ENCODE measurements around the gene NEK3. TPM values are rescaled to one million over a fixed set of nuclear protein-coding genes. Genes with fewer than 3 reads are reported as not detected.
"Not testable (repeated sequence)": the region's sequence is repeated elsewhere in the genome, so short reads cannot be mapped to it uniquely, and the experiment has no call there.

The NEK3 gene
- total RNA-seq, 4 donors from 2014 or later = 4.7 to 9.1 (median 6.4) TPM

DNA sequence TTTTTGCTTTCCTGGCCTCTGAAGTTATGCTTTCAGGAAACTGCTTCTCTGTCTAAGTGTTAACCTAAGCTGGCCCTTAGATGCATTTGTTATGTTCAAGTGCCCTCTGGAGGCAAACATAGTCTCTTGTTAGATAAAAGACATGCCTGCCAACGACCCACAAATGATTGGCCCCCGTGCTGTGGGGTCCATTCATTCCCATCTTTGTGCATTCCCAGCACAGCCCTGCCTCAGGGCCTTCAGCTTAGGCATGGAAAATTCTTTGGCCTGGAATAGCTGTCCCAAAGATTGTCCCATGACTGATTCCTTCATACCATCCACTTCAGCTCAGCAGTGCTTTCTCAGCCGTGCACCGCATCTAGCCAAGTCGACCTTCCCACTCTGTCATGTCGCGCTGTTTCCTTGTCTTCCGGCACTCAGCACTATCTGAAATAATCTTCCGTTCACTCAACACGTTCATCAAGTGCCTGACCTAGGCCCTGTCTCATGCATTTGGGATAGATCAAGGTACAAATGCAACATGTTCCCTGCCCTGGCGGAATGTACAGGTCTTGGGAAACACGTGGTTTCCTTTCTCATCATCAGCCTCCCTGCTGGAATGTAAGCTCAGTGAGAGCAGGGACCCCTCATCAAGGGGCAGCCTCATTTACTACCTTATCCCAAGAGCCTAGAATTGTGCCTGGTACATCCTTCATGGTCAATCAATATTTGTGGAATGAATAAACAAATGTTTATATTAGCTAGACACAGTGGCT, 42.2 kb upstream of the NEK3 start:
- H3K27me3 ChIP-seq; H3K9me3 ChIP-seq; H3K36me3 ChIP-seq; ATAC-seq; in situ Hi-C loops (cut with MboI; ENCODE audit: low sequenced_read_pairs in 4 of 4); H3K27ac ChIP-seq; DNase-seq; H3K4me3 ChIP-seq; H3K4me1 ChIP-seq; intact Hi-C loops (cut with DNase I; ENCODE audit: low total_unique reads): not testable (repeated sequence)
- peak in 3 of 5 experiments; percentile 13 to 28 (median 18) for TF ChIP-seq CTCF (IDR thresholded peaks at IDR 0.05 in 4 of 5, conservative IDR thresholded peaks at IDR 0.05 in 1 of 5)

- DNase-seq = peak; percentile 45 to 66
- peak overlapping the region; percentile 74 to 98 (median 88) for H3K4me3 ChIP-seq
- peak; percentile 24 to 45 for ATAC-seq
- H3K36me3 ChIP-seq = no peaks in the 10 kb centered on the region
- in situ Hi-C loops (cut with MboI; ENCODE audit: low sequenced_read_pairs in 4 of 4) = loop anchor here (10.0 to 25.0 kb wide), 3 partner anchors 242 to 467 kb away; partner anchors contain the start of gene SUGT1 (in 1 of the 4)
- TF ChIP-seq CTCF (IDR thresholded peaks at IDR 0.05 in 4 of 5, conservative IDR thresholded peaks at IDR 0.05 in 1 of 5) = no peak
- peak in 1 of 2 donors; percentile 19 for TF ChIP-seq POLR2A (IDR thresholded peaks at IDR 0.05)
- peak overlapping the region; percentile 81 to 88 (median 87) for H3K27ac ChIP-seq
- H3K27me3 ChIP-seq = no peaks in the 10 kb centered on the region
- intact Hi-C loops (cut with DNase I; ENCODE audit: low total_unique reads) = loop anchor here (2.0 to 10.0 kb wide), 5 partner anchors 183 to 741 kb away; partner anchors contain the start of genes ALG11, DHRS12, INTS6 and SUGT1
- no peaks in the 10 kb centered on the region for H3K9me3 ChIP-seq
- H3K4me1 ChIP-seq = peaks cover 11 to 25% of the 10 kb centered on the region in 2 donors
Observed at GRCh38 chr13:52195401-52195837, 36.0 kb upstream of the NEK3 start.

DNA sequence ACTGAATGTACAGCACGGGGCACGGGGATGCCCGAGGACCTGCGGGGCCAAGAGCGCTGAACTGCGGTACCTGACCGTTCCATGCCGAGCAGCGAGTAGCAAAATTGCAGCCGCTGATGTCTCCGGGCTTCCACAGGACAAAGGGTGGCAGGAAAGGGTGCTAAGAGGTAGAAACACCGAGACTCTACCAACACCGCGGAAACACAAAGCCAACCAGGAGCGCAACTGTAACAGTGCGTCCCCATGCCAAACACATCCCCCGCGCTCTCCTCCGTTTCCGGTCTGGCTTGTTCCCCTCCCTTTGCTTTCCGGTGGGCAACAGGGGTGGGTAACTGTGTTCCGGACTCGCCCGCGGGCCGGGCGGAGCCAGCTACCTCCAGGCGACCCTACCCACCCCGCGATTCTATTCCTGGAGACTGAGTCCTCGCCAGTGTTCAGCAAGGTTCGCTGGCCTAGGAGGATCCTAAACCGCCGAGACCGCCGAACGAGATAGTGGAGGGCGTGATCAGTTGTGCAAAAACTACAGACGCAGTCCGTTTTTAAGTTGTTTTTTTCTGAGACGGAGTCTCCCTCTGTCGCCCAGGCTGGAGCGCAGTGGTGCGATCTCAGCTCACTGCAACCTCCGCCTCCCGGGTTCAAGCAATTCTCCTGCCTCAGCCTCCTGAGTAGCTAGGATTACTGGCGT, 34.9 kb upstream of the NEK3 start:
- TF ChIP-seq CTCF (IDR thresholded peaks at IDR 0.05 in 4 of 5, conservative IDR thresholded peaks at IDR 0.05 in 1 of 5) = no peak
- peak in 1 of 2 donors; percentile 22 for TF ChIP-seq POLR2A (IDR thresholded peaks at IDR 0.05)
- no peaks in the 10 kb centered on the region for H3K27me3 ChIP-seq
- in situ Hi-C loops (cut with MboI; ENCODE audit: low sequenced_read_pairs in 4 of 4) (loop anchor here (10.0 to 25.0 kb wide), 3 partner anchors 243 to 468 kb away; partner anchors contain the start of gene SUGT1 (in 1 of the 4)), intact Hi-C loops (cut with DNase I; ENCODE audit: low total_unique reads) (loop anchor here (1.0 to 10.0 kb wide), 6 partner anchors 182 to 740 kb away; partner anchors contain the start of genes ALG11, DHRS12, INTS6 and SUGT1)
- H3K9me3 ChIP-seq = no peaks in the 10 kb centered on the region
- H3K4me1 ChIP-seq = peaks cover 11 to 25% of the 10 kb centered on the region in 2 donors
- peak; percentile 93 to 94 for ATAC-seq
- peak; percentile 69 to 81 for DNase-seq
- H3K27ac ChIP-seq = peak overlapping the region; percentile 81 to 88 (median 87)
- no peaks in the 10 kb centered on the region for H3K36me3 ChIP-seq
- peak overlapping the region; percentile 74 to 98 (median 88) for H3K4me3 ChIP-seq

DNA sequence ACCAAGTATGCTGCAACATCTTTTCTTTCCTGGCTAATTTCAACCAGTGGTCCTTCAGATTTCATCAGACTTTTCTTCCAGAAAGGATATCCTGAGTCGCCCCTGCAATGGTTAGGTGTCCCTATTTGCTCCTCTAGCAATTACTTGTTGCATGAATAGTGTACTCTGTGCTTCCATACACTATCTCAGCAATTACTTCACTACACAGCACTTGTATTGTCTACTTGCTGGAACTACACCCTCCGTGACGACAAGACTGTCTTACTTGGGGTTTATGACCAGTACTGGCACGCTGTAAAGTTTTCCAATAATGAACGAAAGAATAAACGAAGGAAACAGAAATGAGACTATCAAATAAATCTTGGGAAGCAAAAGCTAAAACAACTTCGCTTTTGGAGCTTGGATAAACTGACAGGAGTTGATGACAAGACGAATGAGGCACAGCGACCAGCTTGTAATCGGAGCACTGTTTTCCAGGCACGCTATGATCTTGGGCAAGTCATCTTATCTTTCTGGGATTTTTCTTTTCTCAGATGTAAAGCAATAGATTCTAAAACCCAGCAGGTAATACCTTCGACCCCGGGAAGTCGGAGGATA, 34.3 kb upstream of the NEK3 start:
- not testable (repeated sequence) for H3K9me3 ChIP-seq, DNase-seq, H3K36me3 ChIP-seq, H3K27me3 ChIP-seq
- H3K27ac ChIP-seq = peak overlapping the region; percentile 81 to 88 (median 87)
- peaks cover 11 to 25% of the 10 kb centered on the region in 2 donors for H3K4me1 ChIP-seq
- intact Hi-C loops (cut with DNase I; ENCODE audit: low total_unique reads) = loop anchor here (1.0 to 10.0 kb wide), 6 partner anchors 181 to 739 kb away; partner anchors contain the start of genes ALG11, DHRS12, INTS6 and SUGT1
- peak; percentile 30 to 51 for ATAC-seq
- peak overlapping the region; percentile 74 to 98 (median 88) for H3K4me3 ChIP-seq
- in situ Hi-C loops (cut with MboI; ENCODE audit: low sequenced_read_pairs in 4 of 4) = loop anchor here (10.0 to 25.0 kb wide), 3 partner anchors 244 to 469 kb away; partner anchors contain the start of gene SUGT1 (in 1 of the 4)

GRCh38 chr13:52187424-52188187, 28.2 kb upstream of the NEK3 start:
- H3K27me3 ChIP-seq; intact Hi-C loops (cut with DNase I; ENCODE audit: low total_unique reads); H3K4me3 ChIP-seq; DNase-seq; H3K9me3 ChIP-seq: not testable (repeated sequence)
- peaks cover 6 to 11% of the 10 kb centered on the region in 2 donors for H3K4me1 ChIP-seq
- peaks cover 0 to 33% of the 10 kb centered on the region in 2 donors for H3K36me3 ChIP-seq
- peak in 1 of 2 donors; percentile 30 for ATAC-seq
- in situ Hi-C loops (cut with MboI; ENCODE audit: low sequenced_read_pairs in 4 of 4) = loop anchor here in 3 of 4 donors (25.0 kb wide), 2 partner anchors 250 to 475 kb away; partner anchors contain the start of gene SUGT1 (in 1 of the 3)
- H3K27ac ChIP-seq = peak overlapping the region in 2 of 4 donors; percentile 18 to 23
